H1 (cell line): ENCODE measurements around the gene MACROD2. TPM values are rescaled to one million over a fixed set of nuclear protein-coding genes. Genes with fewer than 3 reads are reported as not detected.

ENCODE experiments used
- CHD7 ChIP-seq: fragments of 300-600 bp; sonication (generic); IDR thresholded peaks from 2 replicates; pipeline ENCODE4 v1.7.1; 2012; ENCODE audit warnings: low read length, moderate library complexity, mild to moderate bottlenecking, inconsistent platforms; ENCODE audit not compliant: insufficient replicate concordance
- CTBP2 ChIP-seq: IDR thresholded peaks from 2 replicates; pipeline ENCODE4 v1.7.0; 2011; ENCODE audit warnings: borderline replicate concordance, mild to moderate bottlenecking, moderate library complexity, mixed read lengths, low read length; ENCODE audit not compliant: insufficient read depth, insufficient read length
- E2F6 ChIP-seq: IDR thresholded peaks from 2 replicates; pipeline ENCODE4 v1.6.1; 2012; ENCODE audit warnings: inconsistent platforms
- GABPA ChIP-seq: IDR thresholded peaks from 2 replicates; pipeline ENCODE4 v1.6.1; 2011; ENCODE audit warnings: mild to moderate bottlenecking, low read length, moderate library complexity, borderline replicate concordance; ENCODE audit not compliant: insufficient read depth
- KDM4A ChIP-seq: IDR thresholded peaks from one replicate; pipeline ENCODE4 v1.7.1; 2012; ENCODE audit warnings: low read depth, mild to moderate bottlenecking, moderate library complexity, low read length, inconsistent platforms; ENCODE audit not compliant: severe bottlenecking
- MAFK ChIP-seq: IDR thresholded peaks from 2 replicates; pipeline ENCODE4 v1.6.1; 2012; ENCODE audit warnings: low read depth, mild to moderate bottlenecking, improper control_type of control experiment, low read length
- RBBP5 ChIP-seq: IDR thresholded peaks from 2 replicates; pipeline ENCODE4 v1.7.1; 2012; ENCODE audit warnings: low read depth, mild to moderate bottlenecking, inconsistent platforms, low read length, moderate library complexity, borderline replicate concordance
- USF2 ChIP-seq: IDR thresholded peaks from 2 replicates; pipeline ENCODE4 v1.6.1; 2011; ENCODE audit warnings: low read length, improper control_type of control experiment
- polyA plus RNA-seq, 7 experiments: library from polyadenylated mRNA; depleted of rRNA in 3 of 7; stranded (reverse) in 5 of 7; unstranded in 2 of 7; fragments of >200 nt in 5 of 7; fragments of 200-250 nt in 2 of 7; gene quantifications; 1 replicate in 5 of 7; 2 replicates in 1 of 7; 4 replicates in 1 of 7; pipeline versions ENCODE4 v1.2.1 to v1.2.3, GENCODE V29; 2011 to 2013; ENCODE audit warnings: missing spikeins in 2 of 7, mixed read lengths in 2 of 7
- total RNA-seq: library from RNA; stranded (reverse); fragmentation: NEBNext Ultra II Directional; extraction: Animal tissue kit (Norgen Biotek cat#: 25700); gene quantifications from 2 replicates; pipeline ENCODE4 v1.2.1, GENCODE V29; 2021

Gene MACROD2
- total and polyA plus RNA-seq, 2 of the 8 experiments (the other 6 are each of a cell fraction or from before 2014, with no cell fraction given), result 0.70 to 3.9 TPM

GRCh38 chr20:15603506-15603905 is 1608.2 kb downstream of the MACROD2 start (continued):
- TF ChIP-seq MAFK, result no peak
- no peak for TF ChIP-seq USF2
- no peak for TF ChIP-seq KDM4A
- no peak for TF ChIP-seq CHD7
- no peak for TF ChIP-seq RBBP5
- TF ChIP-seq E2F6, result no peak
- TF ChIP-seq GABPA, result no peak
- no peak for TF ChIP-seq CTBP2
